Mesendoderm (in vitro differentiated cells): ENCODE results near the gene NLK.

Experiments
- DNase-seq: peaks from one replicate; pipeline ENCODE4 v3.0.0; 2013
- H2AK5ac ChIP-seq: 2 replicates; pipeline ENCODE4 v1.6.1; 2013; ENCODE audit warnings: low read length, inconsistent platforms
- H2BK120ac ChIP-seq: 2 replicates; pipeline ENCODE4 v1.6.1; 2013; ENCODE audit warnings: low read depth, mild to moderate bottlenecking, low read length, moderate library complexity, mixed read lengths
- H2BK15ac ChIP-seq: replicated peaks from 2 replicates; pipeline ENCODE4 v1.6.1; 2013; ENCODE audit warnings: low read depth, mild to moderate bottlenecking, moderate library complexity
- H2BK5ac ChIP-seq: 2 replicates; pipeline ENCODE4 v1.6.1; 2013; ENCODE audit warnings: low read length, inconsistent platforms
- H3K18ac ChIP-seq: 2 replicates; pipeline ENCODE4 v1.6.1; 2013; ENCODE audit warnings: mild to moderate bottlenecking, low read length, mixed read lengths
- H3K23ac ChIP-seq: one replicate; pipeline ENCODE4 v1.6.1; 2013; ENCODE audit warnings: low read length
- H3K27ac ChIP-seq: 2 replicates; pipeline ENCODE4 v1.5.1; 2013; ENCODE audit warnings: low read depth, mild to moderate bottlenecking, inconsistent platforms, low read length, moderate library complexity
- H3K27me3 ChIP-seq: 2 replicates; pipeline ENCODE4 v1.6.1; 2013; ENCODE audit warnings: low read length, control low read depth, mild to moderate bottlenecking, inconsistent platforms; ENCODE audit not compliant: insufficient read depth, poor library complexity
- H3K36me3 ChIP-seq: 2 replicates; pipeline ENCODE4 v1.6.1; 2013; ENCODE audit warnings: low read length, inconsistent platforms; ENCODE audit not compliant: control insufficient read depth, insufficient read depth
- H3K4ac ChIP-seq: one replicate; pipeline ENCODE4 v1.6.1; 2013; ENCODE audit warnings: low read depth, mild to moderate bottlenecking, low read length, moderate library complexity
- H3K4me1 ChIP-seq: 2 replicates; pipeline ENCODE4 v1.6.1; 2013; ENCODE audit warnings: low read depth, low read length, inconsistent platforms; ENCODE audit not compliant: control insufficient read depth
- H3K4me2 ChIP-seq: 2 replicates; pipeline ENCODE4 v1.6.1; 2013; ENCODE audit warnings: low read length
- H3K4me3 ChIP-seq: 2 replicates; pipeline ENCODE4 v1.5.1; 2013; ENCODE audit warnings: mild to moderate bottlenecking, low read length
- H3K56ac ChIP-seq: one replicate; pipeline ENCODE4 v1.6.1; 2013; ENCODE audit warnings: low read length
- H3K79me1 ChIP-seq: 2 replicates; pipeline ENCODE4 v1.6.1; 2013; ENCODE audit warnings: low read length, inconsistent platforms
- H3K79me2 ChIP-seq: 2 replicates; pipeline ENCODE4 v1.6.1; 2013; ENCODE audit warnings: mild to moderate bottlenecking, low read length; ENCODE audit not compliant: control insufficient read depth, insufficient read depth
- H3K9ac ChIP-seq: 2 replicates; pipeline ENCODE4 v1.6.1; 2013; ENCODE audit warnings: low read length, inconsistent platforms
- H4K5ac ChIP-seq: one replicate; pipeline ENCODE4 v1.6.1; 2013; ENCODE audit warnings: low read length
- H4K8ac ChIP-seq: one replicate; pipeline ENCODE4 v1.6.1; 2013; ENCODE audit warnings: low read depth, mild to moderate bottlenecking, control low read depth, low read length, moderate library complexity
- WGBS: extraction: QIAGEN DNeasy Blood & Tissue Kit; methylation state at CpG from one replicate; pipeline ENCODE4 v1.1.7; 2013; ENCODE audit warnings: low lambda C conversion rate, missing lambda C conversion rate; ENCODE audit not compliant: insufficient coverage; ENCODE audit errors: extremely low coverage; 5-methylcytosine and 5-hydroxymethylcytosine counted together

Gene NLK

GRCh38 chr17:28053044-28053670 lies 10.7 kb downstream of the NLK start:
- H4K5ac ChIP-seq: no peak overlapping the region
- WGBS: no CpG with 5 or more reads among the region's 3 CpGs
- H4K8ac ChIP-seq: no peak overlapping the region
- no peak overlapping the region for H3K18ac ChIP-seq
- H3K23ac ChIP-seq: no peak overlapping the region
- no peaks in the 10 kb centered on the region for H3K27me3 ChIP-seq
- no peak for DNase-seq
- H3K9ac ChIP-seq: no peak overlapping the region
- peaks cover 6% of the 10 kb centered on the region for H3K4me1 ChIP-seq
- H3K79me1 ChIP-seq: peaks cover 10% of the 10 kb centered on the region
- no peaks in the 10 kb centered on the region for H3K36me3 ChIP-seq
- no peak overlapping the region for H2BK15ac ChIP-seq
- H3K4me2 ChIP-seq: no peak overlapping the region
- no peak overlapping the region for H3K4me3 ChIP-seq
- no peak overlapping the region for H3K27ac ChIP-seq
- no peak overlapping the region for H2BK5ac ChIP-seq
- H2BK120ac ChIP-seq: no peak overlapping the region
- no peak overlapping the region for H3K56ac ChIP-seq
- peaks cover 50% of the 10 kb centered on the region for H3K79me2 ChIP-seq
- no peak overlapping the region for H3K4ac ChIP-seq
- no peak overlapping the region for H2AK5ac ChIP-seq

GRCh38 chr17:28053725-28054124 lies 11.2 kb downstream of the NLK start:
- no peak overlapping the region for H2BK120ac ChIP-seq
- peaks cover 49% of the 10 kb centered on the region for H3K79me2 ChIP-seq
- no peak for DNase-seq
- no peak overlapping the region for H3K9ac ChIP-seq
- no peak overlapping the region for H4K8ac ChIP-seq
- H2BK5ac ChIP-seq: no peak overlapping the region
- no peak overlapping the region for H2BK15ac ChIP-seq
- no peaks in the 10 kb centered on the region for H3K36me3 ChIP-seq
- no peak overlapping the region for H4K5ac ChIP-seq
- H2AK5ac ChIP-seq: no peak overlapping the region
- peaks cover 10% of the 10 kb centered on the region for H3K79me1 ChIP-seq
- no peak overlapping the region for H3K18ac ChIP-seq
- H3K23ac ChIP-seq: no peak overlapping the region
- no CpG with 5 or more reads among the region's 2 CpGs for WGBS
- no peak overlapping the region for H3K4me2 ChIP-seq
- H3K4me1 ChIP-seq: peaks cover 6% of the 10 kb centered on the region
- H3K27me3 ChIP-seq: no peaks in the 10 kb centered on the region
- H3K56ac ChIP-seq: no peak overlapping the region
- no peak overlapping the region for H3K27ac ChIP-seq
- no peak overlapping the region for H3K4ac ChIP-seq
- no peak overlapping the region for H3K4me3 ChIP-seq

GRCh38 chr17:28055546-28056275 lies 13.2 kb downstream of the NLK start:
- H3K4ac ChIP-seq: no peak overlapping the region
- H3K27me3 ChIP-seq: no peaks in the 10 kb centered on the region
- peaks cover 6% of the 10 kb centered on the region for H3K4me1 ChIP-seq
- no peak overlapping the region for H2BK120ac ChIP-seq
- H2BK15ac ChIP-seq: no peak overlapping the region
- H3K27ac ChIP-seq: no peak overlapping the region
- H3K4me3 ChIP-seq: no peak overlapping the region
- no peak overlapping the region for H3K18ac ChIP-seq
- H2AK5ac ChIP-seq: no peak overlapping the region
- WGBS: no CpG with 5 or more reads among the region's 2 CpGs
- no peak overlapping the region for H2BK5ac ChIP-seq
- H3K56ac ChIP-seq: no peak overlapping the region
- H4K5ac ChIP-seq: no peak overlapping the region
- peaks cover 2% of the 10 kb centered on the region for H3K79me1 ChIP-seq
- no peak overlapping the region for H3K4me2 ChIP-seq
- no peak overlapping the region for H4K8ac ChIP-seq
- H3K9ac ChIP-seq: no peak overlapping the region
- peaks cover 33% of the 10 kb centered on the region for H3K79me2 ChIP-seq
- DNase-seq: no peak
- no peaks in the 10 kb centered on the region for H3K36me3 ChIP-seq
- H3K23ac ChIP-seq: no peak overlapping the region

GRCh38 chr17:28056276-28056620 lies 13.8 kb downstream of the NLK start:
- H3K4me2 ChIP-seq: no peak overlapping the region
- H3K56ac ChIP-seq: no peak overlapping the region
- H3K79me2 ChIP-seq: peaks cover 32% of the 10 kb centered on the region
- H3K4ac ChIP-seq: no peak overlapping the region
- H3K27ac ChIP-seq: no peak overlapping the region
- no peak overlapping the region for H4K8ac ChIP-seq
- H2BK120ac ChIP-seq: no peak overlapping the region
- H3K79me1 ChIP-seq: peaks cover 3% of the 10 kb centered on the region
- H3K4me1 ChIP-seq: peaks cover 6% of the 10 kb centered on the region
- no peak overlapping the region for H3K9ac ChIP-seq
- no peak overlapping the region for H2BK15ac ChIP-seq
- H4K5ac ChIP-seq: no peak overlapping the region
- no peaks in the 10 kb centered on the region for H3K27me3 ChIP-seq
- DNase-seq: no peak
- no peaks in the 10 kb centered on the region for H3K36me3 ChIP-seq
- no CpG with 5 or more reads among the region's 3 CpGs for WGBS
- H3K4me3 ChIP-seq: no peak overlapping the region
- H3K23ac ChIP-seq: no peak overlapping the region
- H3K18ac ChIP-seq: no peak overlapping the region
- H2AK5ac ChIP-seq: no peak overlapping the region
- H2BK5ac ChIP-seq: no peak overlapping the region

GRCh38 chr17:28057731-28058246 lies 15.3 kb downstream of the NLK start:
- Histone ChIP-seq H3K23ac (no peak overlapping the region), H3K9ac (no peak overlapping the region), H3K79me1 (peaks cover 4% of the 10 kb centered on the region), H3K4me2 (no peak overlapping the region), H2BK120ac (no peak overlapping the region), H2BK15ac (no peak overlapping the region), H3K36me3 (no peaks in the 10 kb centered on the region), H3K79me2 (peaks cover 33% of the 10 kb centered on the region), H3K4ac (no peak overlapping the region), H4K8ac (no peak overlapping the region), H3K4me1 (peaks cover 6% of the 10 kb centered on the region), H4K5ac (no peak overlapping the region), H3K27me3 (no peaks in the 10 kb centered on the region), H2BK5ac (no peak overlapping the region), H3K4me3 (no peak overlapping the region), H3K27ac (no peak overlapping the region), H2AK5ac (no peak overlapping the region), H3K18ac (no peak overlapping the region), H3K56ac (no peak overlapping the region)
- peak; percentile 65 for DNase-seq
- WGBS: no CpG with 5 or more reads among the region's 1 CpG
